WTC11 (cell line): ENCODE results near the gene SUMF1.

Experiments used
- CTCF ChIP-seq: fragments of 200-600 bp; IDR thresholded peaks from 2 replicates; pipeline ENCODE4 v1.8.0; 2022; ENCODE audit warnings: antibody characterized with exemption
- IRF2 ChIP-seq: sonication (generic); formaldehyde crosslinking; IDR thresholded peaks from 2 replicates; pipeline ENCODE4 v1.8.0; 2022; ENCODE audit warnings: low read depth, missing genetic modification reagents, borderline replicate concordance
- SP1 ChIP-seq: sonication (generic); formaldehyde crosslinking; conservative IDR thresholded peaks from 2 replicates; pipeline ENCODE4 v1.8.1; 2022; ENCODE audit warnings: missing genetic modification reagents

GRCh38 chr3:4322635-4323034 is 144.4 kb downstream of the SUMF1 start:
- TF ChIP-seq SP1 (CRISPR knock-in tag): no peak
- no peak for TF ChIP-seq IRF2 (CRISPR knock-in tag)
- no peak for TF ChIP-seq CTCF
